CD1c-positive myeloid dendritic cell (primary cell): ENCODE data around the gene ATG5.
"Not testable (repeated sequence)": the region's sequence is repeated elsewhere in the genome, so short reads cannot be mapped to it uniquely, and the experiment has no call there.

Experiments used
- DNase-seq: peaks from one replicate; pipeline ENCODE4 v3.0.0-alpha.2; 2016; ENCODE audit errors: extremely low spot score

The ATG5 gene

GRCh38 chr6:106257195-106257594, 68.4 kb downstream of the ATG5 start:
- no peak for DNase-seq

GRCh38 chr6:106256201-106256968, 69.2 kb downstream of the ATG5 start:
- DNase-seq = no peak

DNA sequence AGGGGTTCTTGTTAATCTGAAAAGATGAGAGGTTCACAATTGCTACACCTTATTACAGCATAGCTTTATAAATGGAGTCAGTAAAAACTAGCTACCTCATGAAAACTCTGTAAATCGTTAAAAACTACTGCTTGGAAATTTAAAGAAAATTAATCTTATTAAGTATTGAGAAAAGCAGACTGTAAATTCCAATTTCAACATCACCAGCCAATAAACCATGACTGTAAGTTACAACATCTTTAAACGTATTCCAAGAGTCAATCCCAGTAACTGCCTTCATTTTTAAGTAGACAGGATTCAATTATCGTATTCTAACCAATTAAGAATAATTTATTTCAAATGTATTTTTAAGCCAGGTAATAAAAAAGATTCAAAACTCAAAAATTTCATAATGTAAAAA, 70.3 kb downstream of the ATG5 start:
- DNase-seq = no peak

GRCh38 chr6:106254636-106255035, 70.9 kb downstream of the ATG5 start:
- no peak for DNase-seq

GRCh38 chr6:106253731-106254130, 71.8 kb downstream of the ATG5 start:
- DNase-seq = no peak

GRCh38 chr6:106253172-106253571, 72.4 kb downstream of the ATG5 start:
- DNase-seq = no peak

GRCh38 chr6:106252687-106253086, 72.9 kb downstream of the ATG5 start:
- DNase-seq = no peak

- not testable (repeated sequence) for DNase-seq
Observed at GRCh38 chr6:106251531-106252255, 73.9 kb downstream of the ATG5 start.

- no peak for DNase-seq
Observed at GRCh38 chr6:106250953-106251352, 74.6 kb downstream of the ATG5 start.

- no peak for DNase-seq
Observed at GRCh38 chr6:106249658-106250057, 75.9 kb downstream of the ATG5 start.

DNA sequence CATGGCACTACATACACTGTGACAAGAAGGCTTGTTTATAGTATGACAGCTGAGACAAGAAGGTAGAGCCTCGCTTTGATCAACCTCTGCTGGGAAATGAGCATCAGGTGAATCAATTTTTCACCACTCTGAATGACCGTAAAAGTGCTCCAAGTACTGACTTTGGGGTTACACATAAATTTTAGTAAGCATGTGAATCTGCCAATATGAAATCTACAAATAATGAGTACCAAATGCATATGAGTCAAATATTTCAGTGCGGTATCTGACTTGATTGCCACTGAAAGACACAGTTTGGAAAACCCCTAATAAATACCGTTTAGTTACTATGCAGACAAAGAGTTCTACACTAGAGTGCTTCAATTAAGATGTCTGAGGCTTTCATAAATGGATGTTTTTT, 77.8 kb downstream of the ATG5 start:
- no peak for DNase-seq

DNA sequence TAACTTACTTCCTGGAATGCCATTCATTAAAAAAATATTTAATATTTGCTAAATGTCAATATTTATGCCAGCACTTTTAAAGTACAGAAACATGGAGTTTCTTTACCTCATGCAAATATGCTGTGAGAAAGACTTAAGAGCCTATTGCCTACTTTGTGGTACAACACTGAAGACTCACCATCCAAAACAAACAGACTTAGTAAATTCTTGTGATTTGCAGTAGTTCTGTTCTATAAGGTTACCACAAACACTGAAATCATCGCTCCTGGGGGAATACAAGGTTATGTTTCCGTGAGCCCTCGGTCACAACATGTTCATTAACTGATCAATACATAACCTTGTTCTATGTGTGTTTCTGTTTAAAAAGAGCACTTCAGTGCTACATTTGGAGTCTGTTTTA, 78.3 kb downstream of the ATG5 start:
- DNase-seq = no peak

DNA sequence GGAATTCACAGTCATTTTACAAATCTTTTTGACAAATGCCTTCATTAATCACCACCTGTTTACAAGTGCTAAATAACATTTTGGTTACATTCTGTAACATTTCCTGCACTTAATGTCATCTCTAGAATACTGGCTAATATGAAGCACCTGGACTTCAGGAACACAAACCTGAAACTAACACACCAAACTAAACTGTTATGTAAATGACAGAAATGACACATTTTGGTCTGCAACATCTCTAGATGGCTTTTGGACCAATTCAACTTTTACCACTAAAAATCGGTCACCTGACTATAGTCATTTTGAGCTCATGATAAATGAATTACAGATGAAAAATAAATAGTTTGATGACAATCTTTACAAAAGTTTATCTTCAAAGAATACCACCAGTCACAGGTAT, 80.6 kb downstream of the ATG5 start:
- no peak for DNase-seq

- no peak for DNase-seq
Observed at GRCh38 chr6:106244521-106244920, 81.0 kb downstream of the ATG5 start.

GRCh38 chr6:106243261-106243660, 82.3 kb downstream of the ATG5 start:
- no peak for DNase-seq

DNA sequence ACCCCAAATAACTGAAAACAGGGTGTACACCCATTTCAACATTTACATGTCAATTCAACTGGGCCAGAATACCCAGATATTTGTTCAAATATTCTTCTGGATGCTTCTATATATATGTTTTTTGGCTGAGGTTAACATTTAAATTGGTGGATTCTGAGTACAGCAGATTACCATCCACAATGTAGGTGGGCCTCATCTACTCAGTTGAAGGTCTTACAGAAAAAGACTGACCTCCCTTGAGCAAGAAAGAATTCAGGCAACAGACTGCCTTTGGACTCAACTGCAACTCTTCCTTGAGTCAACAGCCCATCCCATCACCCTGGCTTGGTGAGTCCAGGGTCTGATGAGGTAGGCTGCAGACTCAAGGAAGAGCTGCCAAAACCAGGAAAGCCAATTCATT, 84.1 kb downstream of the ATG5 start:
- no peak for DNase-seq

- DNase-seq = no peak
Observed at GRCh38 chr6:106237286-106237685, 88.3 kb downstream of the ATG5 start.

GRCh38 chr6:106229876-106230445, 95.6 kb downstream of the ATG5 start:
- not testable (repeated sequence) for DNase-seq

DNA sequence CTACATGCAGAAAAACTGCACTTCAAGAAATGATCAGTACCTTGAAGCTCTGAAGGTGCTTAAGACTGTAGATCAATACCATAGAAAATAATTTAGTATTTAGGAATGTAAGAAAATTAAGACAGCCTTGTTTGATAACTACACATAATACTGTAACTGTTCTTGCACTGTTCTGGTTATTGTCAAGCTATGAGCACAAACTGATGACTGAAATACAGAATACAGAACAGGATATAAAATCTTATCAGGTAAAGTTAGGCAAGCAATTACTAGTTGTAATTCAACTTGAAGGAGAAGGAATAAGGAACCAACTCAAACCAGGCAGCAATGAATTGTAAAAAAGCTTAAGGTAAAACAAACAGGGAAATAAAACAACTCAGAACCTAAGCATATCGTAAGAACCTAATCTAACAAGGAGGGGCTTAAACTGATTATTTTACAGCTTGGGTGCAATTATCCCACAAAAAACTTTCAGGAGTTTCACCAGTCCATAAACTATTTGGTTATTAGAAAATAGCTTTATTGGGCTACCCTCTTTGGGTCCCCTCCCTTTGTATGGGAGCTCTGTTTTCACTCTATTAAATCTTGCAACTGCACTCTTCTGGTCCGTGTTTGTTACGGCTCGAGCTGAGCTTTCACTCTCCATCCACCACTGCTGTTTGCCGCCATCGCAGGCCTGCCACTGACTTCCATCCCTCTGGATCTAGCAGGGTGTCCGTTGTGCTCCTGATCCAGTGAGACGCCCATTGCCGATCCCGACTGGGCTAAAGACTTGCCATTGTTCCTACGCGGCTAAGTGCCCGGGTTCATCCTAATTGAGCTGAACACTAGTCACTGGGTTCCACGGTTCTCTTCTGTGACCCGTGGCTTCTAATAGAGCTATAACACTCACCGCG, 97.7 kb downstream of the ATG5 start:
- no peak for DNase-seq

DNA sequence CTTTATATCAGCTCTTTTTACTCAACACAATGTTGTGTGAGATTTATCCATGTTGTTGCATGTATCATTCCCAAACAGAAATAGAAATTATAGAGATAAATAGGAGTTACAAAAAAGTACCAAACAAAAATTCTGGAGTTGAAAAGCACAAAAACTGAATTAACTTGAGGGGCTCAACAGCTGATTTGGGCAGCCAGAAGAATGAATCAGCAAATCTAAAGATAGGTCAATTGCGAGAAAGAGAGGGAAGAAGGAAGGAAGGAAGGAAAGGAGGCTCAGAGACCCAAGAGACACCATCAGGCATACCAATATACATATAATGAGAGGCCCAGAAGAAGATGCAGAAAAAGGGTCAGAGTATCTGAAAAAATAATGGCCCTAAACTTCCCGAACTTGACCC, 98.9 kb downstream of the ATG5 start:
- DNase-seq = no peak

- no peak for DNase-seq
Observed at GRCh38 chr6:106225581-106225980, 100.0 kb downstream of the ATG5 start.
